Eye (tissue), 1 donor: Measurements from ENCODE around the gene MCRIP2.
"Not testable (repeated sequence)": the region's sequence is repeated elsewhere in the genome, so short reads cannot be mapped to it uniquely, and the experiment has no call there.

Experiments used
- DNase-seq: peaks from one replicate; pipeline ENCODE4 v3.0.0-alpha.2; 2015

MCRIP2 gene

GRCh38 chr16:641326-642188 is at the start of gene MCRIP2:
Gene MCRIP2 (plus strand): TSS chr16:641828. CDS start chr16:641992, 164 bp downstream.
- peak; percentile 83 for DNase-seq

- DNase-seq, result no peak
Measured at GRCh38 chr16:591892-592517, 49.6 kb upstream of the MCRIP2 start.

- no peak for DNase-seq
Measured at GRCh38 chr16:592518-593306, 48.9 kb upstream of the MCRIP2 start.

- DNase-seq, result no peak
Measured at GRCh38 chr16:593406-593805, 48.2 kb upstream of the MCRIP2 start.

DNA sequence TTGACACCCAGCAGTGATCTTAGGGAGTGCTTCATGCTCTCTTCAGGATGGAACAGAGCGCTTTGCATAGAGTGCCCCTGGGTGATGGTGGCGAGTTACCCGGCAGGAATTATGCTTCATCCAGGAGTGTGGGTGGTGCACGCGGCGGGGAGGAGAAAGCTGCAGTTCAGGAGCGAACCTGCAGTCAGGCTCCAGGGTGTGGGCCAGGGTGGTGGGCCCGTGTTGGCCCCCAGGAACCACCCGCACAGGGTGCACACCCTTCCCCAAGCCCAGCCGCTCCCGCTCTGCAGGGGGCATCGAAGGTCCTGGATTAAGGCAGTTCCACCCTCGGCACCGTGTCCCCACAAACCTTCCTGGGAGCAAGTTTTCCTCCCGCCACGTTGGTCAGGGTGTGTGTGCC is 47.8 kb upstream of the MCRIP2 start:
- DNase-seq, result no peak

- DNase-seq, result no peak
Measured at GRCh38 chr16:595094-595528, 46.5 kb upstream of the MCRIP2 start.

GRCh38 chr16:595942-596735 is 45.5 kb upstream of the MCRIP2 start:
- no peak for DNase-seq

- DNase-seq, result no peak
Measured at GRCh38 chr16:596736-597060, 44.9 kb upstream of the MCRIP2 start.

DNA sequence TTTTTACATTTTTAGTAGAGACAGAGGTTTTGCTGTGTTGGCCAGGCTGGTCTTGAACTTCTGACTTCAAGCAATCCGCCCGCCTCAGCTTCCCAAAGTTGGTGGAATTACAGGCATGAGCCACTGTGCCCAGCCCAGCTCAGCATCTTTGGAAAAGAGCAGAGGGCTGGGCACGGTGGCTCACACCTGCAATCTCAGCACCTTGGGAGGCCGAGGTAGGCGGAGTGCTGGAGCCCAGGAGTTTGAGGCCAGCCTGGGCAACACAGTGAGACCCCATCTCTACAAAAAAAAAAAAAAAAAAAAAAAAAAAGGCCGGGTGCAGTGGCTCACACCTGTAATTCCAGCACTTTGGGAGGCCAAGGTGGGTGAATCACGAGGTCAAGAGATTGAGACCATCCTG is 44.0 kb upstream of the MCRIP2 start:
- not testable (repeated sequence) for DNase-seq

DNA sequence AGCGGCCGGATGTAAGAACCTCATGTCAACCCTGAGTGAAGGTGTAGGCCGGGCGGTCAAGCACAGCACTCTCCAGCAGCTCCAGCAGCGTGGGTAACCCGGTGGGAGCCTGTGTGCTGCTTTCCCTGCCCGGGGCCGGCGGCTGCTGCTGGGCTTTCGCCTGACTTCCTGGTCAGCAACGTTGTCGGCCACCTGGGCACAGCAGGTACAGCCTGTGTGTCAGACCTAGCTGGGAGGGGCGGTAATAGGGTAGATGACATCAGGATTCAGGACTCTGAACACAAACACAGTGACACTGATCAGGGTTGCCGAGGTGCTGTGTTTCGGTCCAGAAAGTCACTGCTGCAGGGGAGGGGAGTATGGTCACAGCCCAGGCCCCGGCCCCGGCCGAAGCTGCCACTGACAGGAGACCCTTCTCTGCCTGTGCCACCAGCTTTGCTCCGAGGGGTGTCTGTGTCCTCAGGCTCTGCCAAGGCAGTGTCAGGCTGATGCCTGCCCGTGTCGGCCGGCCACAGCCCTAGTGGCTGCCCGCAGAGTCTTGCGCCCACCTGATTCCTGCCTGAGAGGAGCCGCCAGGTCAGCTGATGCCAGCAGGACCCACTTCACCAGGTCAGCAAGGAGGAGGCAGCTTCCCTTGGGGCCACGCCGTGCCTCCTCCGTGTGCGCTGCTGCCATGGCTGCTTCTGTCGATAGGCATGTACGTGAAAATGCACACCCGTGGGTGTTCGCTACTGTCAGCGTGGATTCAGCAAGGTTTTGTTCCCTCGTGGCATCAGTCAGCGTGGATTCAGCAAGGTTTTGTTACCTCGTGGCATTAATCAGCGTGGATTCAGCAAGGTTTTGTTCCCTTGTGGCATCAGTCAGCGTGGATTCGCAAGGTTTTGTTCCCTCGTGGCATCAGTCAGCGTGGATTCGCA is 42.5 kb upstream of the MCRIP2 start:
- DNase-seq, result no peak

- DNase-seq, result peak; percentile 32
Measured at GRCh38 chr16:600781-601180, 40.8 kb upstream of the MCRIP2 start.

DNA sequence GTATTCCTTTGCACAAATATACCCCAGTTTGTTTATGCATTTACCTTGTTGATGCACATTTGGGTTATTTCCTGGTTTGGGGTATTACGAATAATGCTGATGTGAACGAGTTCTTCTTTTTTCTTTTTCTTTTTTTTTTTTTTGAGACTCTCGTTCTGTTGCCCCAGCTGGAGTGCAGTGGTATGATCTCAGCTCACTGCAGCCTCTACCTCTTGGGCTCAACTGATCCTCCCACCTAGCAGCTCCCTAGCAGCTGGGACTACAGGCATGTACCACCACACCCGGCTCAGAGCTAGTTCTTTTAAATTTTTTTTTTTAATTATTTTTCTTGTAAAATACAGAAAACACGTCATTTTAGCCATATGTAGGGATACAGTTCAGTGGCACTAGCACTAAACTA is 37.7 kb upstream of the MCRIP2 start:
- no peak for DNase-seq

DNA sequence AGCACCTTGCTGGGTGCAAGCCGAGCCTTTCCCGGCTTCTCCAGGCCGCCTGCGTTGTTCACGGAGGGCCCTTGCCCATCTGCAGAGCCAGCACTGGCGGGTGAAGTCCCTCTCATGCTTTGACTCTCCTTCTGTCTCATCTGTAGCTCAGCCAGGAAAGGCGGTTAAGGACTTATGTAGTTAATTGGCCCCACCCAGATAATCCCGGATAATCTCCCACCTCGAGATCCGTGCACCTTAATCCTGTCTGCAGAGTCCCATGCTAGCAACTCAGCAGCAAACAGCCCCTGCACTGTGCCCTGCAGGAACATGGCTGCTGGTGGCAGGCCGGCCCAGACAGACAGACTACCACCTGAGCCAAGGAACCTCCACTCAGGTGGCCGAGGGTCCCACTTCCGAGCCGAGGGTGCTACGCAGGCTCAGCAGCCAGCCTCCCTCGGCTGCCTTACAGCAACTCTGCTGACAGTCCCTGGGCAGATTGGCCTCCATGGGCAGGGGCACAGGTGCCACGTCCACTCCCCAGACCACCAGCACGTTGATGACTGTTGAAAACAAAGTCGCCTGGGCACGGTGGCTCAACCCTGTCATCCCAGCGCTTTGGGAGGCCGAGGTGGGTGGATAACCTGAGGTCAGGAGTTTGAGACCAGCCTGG is 34.8 kb upstream of the MCRIP2 start:
- no peak for DNase-seq

GRCh38 chr16:608019-608418 is 33.6 kb upstream of the MCRIP2 start:
- no peak for DNase-seq

DNA sequence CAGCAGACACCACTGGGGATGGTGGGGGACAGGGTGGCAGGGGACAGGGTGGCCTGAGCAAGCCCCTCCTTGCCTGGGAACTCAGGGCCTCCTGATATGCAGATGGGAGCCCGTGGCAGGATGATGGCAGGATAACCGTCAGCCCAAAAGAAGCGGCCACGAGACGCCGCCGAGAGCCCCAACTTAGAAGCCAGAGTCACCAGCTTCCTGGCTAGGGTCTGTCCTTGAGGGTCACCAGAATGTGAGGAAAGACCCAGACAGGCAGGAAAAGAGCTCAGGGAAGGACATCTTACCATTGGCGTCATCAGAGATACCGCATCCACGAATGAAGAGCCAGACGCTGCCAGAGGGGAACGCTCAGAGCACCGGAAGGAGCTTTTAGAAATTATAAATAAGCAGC is 32.3 kb upstream of the MCRIP2 start:
- no peak for DNase-seq

GRCh38 chr16:609984-610383 is 31.6 kb upstream of the MCRIP2 start:
- DNase-seq, result no peak

GRCh38 chr16:610513-611381 is 30.9 kb upstream of the MCRIP2 start:
- peak; percentile 68 for DNase-seq

DNA sequence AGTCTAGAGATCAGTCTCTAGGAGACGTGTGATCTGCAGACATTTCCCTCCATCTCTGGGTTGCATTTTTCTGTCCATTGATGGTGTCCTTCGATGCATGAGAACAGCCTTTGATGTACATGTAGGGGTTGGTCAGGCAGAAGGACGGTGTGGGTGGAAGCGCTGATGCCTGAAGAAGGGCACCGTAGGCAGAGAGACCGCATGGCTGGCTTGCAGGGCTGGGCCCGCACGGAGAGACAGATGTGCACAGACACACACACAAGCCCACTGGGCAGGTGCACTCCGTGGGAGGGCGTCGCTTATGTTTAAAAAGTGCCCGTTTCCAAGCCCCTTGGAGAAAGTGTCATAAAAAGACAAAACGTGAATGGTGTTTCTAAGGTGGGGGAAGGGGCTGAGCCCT is 26.5 kb upstream of the MCRIP2 start:
- peak; percentile 49 for DNase-seq

DNA sequence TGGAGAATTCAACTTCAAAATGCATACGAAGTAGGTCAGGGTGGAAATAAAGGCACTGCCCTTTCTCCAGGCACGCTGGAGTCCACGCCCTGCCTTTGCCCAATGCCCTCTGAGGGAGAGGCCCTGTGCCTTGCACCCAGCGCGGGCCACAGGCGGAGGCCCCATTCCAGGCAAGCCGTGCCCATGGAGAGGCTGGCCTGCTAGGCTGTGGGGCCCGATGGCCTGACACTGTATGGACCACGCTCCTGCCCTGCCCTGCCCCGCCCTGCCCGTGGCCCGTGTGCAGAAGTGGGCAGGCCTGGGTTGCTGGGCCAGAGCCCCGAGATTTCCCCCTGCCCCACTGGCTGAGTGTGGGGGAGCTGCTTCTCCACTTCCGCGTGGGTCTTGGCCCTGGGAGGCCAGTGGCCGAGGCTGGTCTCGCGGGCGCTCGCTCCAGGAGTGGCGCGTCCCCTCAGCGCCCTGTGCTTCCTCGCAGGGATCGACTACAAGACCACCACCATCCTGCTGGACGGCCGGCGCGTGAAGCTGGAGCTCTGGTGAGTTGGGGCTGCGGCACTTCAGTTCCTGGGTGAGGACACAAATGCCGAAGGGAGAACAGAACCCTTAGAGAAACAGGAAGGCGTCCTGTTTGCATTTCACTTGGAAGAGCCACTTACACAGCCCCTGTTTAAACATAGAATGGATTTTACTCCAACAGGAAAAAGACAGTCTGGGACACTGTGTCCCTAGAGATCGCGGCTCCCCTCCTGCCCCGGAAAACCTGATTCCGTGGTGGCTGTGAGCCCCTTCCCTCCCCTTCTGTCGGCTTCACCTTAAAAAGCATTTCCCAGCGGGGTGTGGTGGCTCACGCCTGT is 24.7 kb upstream of the MCRIP2 start:
- no peak for DNase-seq
